WI38 (cell line): ENCODE results near the gene ENOX2.

Experiments
- H3K4me3 ChIP-seq: 2 replicates; pipeline ENCODE4 v1.5.1; 2011; ENCODE audit warnings: low read depth, mild to moderate bottlenecking, control low read depth, low read length
- CTCF ChIP-seq: IDR thresholded peaks from 2 replicates; pipeline ENCODE4 v1.5.1; 2012; ENCODE audit warnings: low read depth, mild to moderate bottlenecking, control low read depth, low read length

ENOX2 gene

GRCh38 chrX:130654409-130654950 is 248.5 kb downstream of the ENOX2 start:
- no peak overlapping the region for H3K4me3 ChIP-seq
- TF ChIP-seq CTCF = no peak

- no peak for TF ChIP-seq CTCF
- H3K4me3 ChIP-seq = no peak overlapping the region
Measured at GRCh38 chrX:130652824-130653578, 250.0 kb downstream of the ENOX2 start.

- H3K4me3 ChIP-seq = no peak overlapping the region
- TF ChIP-seq CTCF = no peak
Measured at GRCh38 chrX:130649738-130650137, 253.3 kb downstream of the ENOX2 start.

GRCh38 chrX:130647468-130647867 is 255.5 kb downstream of the ENOX2 start:
- H3K4me3 ChIP-seq = no peak overlapping the region
- TF ChIP-seq CTCF = no peak

GRCh38 chrX:130645955-130646583 is 256.9 kb downstream of the ENOX2 start:
- TF ChIP-seq CTCF = no peak
- H3K4me3 ChIP-seq = no peak overlapping the region

- TF ChIP-seq CTCF = no peak
Measured at GRCh38 chrX:130637591-130637990, 265.4 kb downstream of the ENOX2 start.

GRCh38 chrX:130636277-130636676 is 266.7 kb downstream of the ENOX2 start:
- H3K4me3 ChIP-seq = no peak overlapping the region
- TF ChIP-seq CTCF = no peak

More at GRCh38 chrX:130637591-130637990, 265.4 kb downstream of the ENOX2 start:
- no peak overlapping the region for H3K4me3 ChIP-seq
